Stimulated activated CD4-positive, alpha-beta T cell treated with anti-CD3 and anti-CD28 coated beads, Interleukin-12 subunit alpha, Interleukin-12 subunit beta, amount 100 ng/mL, for 24 hours (primary cell): Measurements from ENCODE around the gene ARID1B.

Experiments
- DNase-seq, 2 experiments: peaks; one replicate each; pipeline ENCODE4 v3.0.0-alpha.2; 2020; ENCODE audit warnings: low read depth in 2 of 2

Gene ARID1B

GRCh38 chr6:156850353-156850752 is 73.2 kb downstream of the ARID1B start:
- DNase-seq: no peak

- DNase-seq: no peak
Observed at GRCh38 chr6:156851454-156851921, 74.3 kb downstream of the ARID1B start.

DNA sequence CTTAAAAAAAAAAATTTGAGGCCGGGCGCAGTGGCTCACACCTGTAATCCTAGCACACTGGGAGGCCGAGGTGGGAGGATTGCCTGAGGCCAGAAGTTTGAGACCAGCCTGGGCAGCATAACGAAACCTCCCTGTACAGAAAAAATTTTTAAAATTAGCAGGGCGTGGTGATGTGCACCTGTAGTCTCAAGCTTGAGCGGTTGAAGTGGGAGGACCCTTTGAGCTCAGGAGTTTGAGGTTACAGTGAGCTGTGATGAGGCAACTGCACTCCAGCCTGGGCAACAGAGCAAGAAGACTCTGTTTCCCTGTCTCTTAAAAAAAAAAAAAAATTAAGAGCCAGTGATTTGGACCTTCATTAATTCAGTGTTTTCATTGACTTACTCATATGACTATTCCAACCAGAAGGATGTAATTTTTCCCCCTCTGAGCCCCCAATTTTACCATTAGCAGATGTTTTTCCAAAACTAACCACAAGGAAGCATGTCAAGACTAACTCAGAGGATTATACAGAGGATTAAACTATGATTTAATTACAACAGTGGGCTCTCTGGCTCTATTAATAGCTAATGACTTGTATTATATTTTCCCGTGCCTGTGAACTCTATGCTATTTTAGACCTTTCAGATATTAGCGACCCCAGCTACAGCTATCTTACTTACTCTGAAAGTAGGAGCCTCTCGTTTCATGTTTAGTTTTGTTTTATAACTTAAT is 75.1 kb downstream of the ARID1B start:
- DNase-seq: no peak

- DNase-seq: no peak
Observed at GRCh38 chr6:156852858-156853216, 75.7 kb downstream of the ARID1B start.

- no peak for DNase-seq
Observed at GRCh38 chr6:156853733-156854132, 76.6 kb downstream of the ARID1B start.

GRCh38 chr6:156854466-156855161 is 77.4 kb downstream of the ARID1B start:
- no peak for DNase-seq

GRCh38 chr6:156857573-156857972 is 80.4 kb downstream of the ARID1B start:
- DNase-seq: no peak

DNA sequence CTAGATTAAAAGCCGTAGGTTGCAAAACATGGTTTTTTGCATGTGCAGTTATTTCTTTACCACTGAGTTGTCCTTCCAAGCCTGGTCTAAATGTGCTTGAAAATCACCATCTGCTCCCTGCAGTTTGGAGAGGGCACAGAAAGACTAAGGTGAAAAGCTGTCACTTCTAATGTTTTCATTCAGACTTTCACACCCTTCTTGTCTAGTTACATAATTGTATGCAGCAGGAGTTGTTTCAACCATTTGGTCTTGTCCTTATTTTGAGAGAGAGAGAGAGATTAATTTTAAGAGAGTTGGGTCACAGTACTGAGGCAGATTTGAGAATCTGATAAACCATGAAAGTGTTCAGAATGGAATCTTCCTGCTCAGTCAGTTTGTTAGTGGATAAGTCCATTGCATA is 82.5 kb downstream of the ARID1B start:
- no peak for DNase-seq

GRCh38 chr6:156862711-156863110 is 85.5 kb downstream of the ARID1B start:
- DNase-seq: peak in 1 of 2 experiments; percentile 34

DNA sequence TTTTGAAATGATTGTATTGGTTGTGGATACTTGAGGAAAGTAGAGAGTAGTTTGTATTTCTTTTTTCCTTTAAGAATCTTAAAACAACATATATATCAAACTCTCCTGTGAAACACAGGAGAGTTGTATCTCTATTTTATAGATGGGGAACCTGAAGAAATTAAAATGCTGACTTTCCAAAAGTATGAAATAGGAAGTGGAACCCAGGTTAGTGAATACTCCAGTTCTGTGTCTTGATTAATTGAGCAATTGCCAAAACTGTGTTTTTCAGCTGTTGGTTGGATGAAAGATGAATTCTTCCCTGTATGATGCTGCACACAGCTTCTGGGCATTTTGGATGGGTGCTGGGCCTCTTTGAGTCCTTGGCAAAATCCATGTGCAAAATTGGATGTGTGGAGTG is 86.3 kb downstream of the ARID1B start:
- no peak for DNase-seq

DNA sequence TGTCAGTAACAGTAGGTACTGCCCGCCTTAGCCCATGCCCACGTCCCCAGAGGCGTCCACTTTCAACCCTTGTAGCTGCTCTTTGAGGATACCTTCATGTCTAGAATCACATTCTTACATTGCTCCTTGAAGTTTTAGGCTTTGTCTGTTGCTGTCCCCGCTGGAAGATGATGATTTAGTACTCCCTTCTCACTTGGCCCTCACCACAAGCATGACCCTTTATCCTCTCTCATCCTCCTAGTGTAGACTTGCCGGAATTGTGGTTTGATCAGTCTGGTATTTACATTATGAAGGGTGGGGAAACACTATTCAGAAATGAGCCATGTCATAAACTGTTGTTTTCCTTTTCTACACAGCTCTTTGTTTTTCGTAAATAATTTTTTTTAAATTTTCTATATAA is 87.4 kb downstream of the ARID1B start:
- no peak for DNase-seq

- DNase-seq: no peak
Observed at GRCh38 chr6:156865019-156865629, 87.9 kb downstream of the ARID1B start.

DNA sequence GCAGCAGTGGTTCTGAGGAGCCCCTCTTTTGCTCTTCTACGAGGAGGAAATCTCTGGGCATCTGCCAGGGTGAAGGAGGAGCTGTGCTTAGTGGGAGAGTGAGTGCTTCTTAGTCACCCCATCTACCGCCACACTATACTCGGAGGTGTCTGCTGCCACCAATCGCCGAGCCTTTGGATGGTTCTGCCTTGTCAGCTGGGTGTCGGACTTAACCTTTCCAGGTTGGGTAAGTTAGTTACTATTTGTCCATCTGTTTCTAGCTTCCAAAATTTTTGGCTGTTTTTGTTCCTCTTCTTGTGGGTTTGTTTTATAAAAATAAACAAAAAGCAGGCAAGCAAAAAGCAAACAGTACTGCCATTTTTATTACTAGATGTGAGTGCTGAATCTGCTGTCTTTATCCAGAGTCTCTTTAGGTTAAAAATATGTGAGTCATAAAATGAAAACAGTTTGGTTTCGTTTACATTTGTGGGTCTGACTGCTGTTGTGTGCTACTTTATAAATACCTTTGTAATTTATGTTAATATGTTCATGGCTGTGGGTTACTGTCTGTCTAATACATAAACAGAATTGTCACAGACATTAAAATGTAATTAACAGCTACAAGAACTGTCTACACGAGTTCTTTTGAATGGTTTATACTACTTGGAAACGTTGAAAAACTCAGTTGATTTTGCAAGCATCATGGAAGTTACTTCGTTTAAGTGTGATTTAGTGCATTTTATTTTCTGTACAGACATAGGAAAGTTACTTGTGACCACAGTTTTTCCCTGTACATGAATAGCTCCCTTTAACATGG is 89.2 kb downstream of the ARID1B start:
- DNase-seq: no peak

GRCh38 chr6:156867121-156867520 is 89.9 kb downstream of the ARID1B start:
- no peak for DNase-seq

- DNase-seq: no peak
Observed at GRCh38 chr6:156868385-156868784, 91.2 kb downstream of the ARID1B start.

- no peak for DNase-seq
Observed at GRCh38 chr6:156869980-156870398, 92.8 kb downstream of the ARID1B start.

DNA sequence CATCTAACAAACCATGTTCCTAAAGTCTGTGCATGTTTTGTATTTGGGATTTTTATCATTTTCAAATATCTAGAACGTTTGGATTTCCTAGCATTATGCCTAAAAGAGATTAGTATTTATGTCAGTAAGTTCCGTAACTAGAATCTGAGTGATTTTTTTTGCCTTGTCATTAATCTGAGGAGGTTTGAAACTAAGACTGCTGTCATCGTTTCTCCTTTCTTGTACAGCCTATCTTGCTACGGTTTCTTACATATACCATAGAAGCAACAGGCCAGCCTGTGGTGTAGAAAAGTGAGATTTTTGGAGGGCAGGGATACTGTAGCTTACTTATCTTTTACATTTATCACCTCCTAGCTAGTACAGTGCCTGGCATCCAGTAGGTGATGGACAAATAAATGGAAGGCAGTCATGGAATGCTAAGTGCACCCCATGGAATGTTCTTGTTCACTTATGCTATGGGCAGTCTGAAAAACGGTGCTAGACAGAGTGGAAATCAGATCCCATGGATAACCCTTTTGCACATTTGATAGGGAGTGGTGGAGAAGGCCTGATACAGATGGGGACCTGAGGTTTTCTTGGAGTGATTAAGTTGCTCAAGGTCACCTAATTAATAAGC is 93.9 kb downstream of the ARID1B start:
- no peak for DNase-seq

DNA sequence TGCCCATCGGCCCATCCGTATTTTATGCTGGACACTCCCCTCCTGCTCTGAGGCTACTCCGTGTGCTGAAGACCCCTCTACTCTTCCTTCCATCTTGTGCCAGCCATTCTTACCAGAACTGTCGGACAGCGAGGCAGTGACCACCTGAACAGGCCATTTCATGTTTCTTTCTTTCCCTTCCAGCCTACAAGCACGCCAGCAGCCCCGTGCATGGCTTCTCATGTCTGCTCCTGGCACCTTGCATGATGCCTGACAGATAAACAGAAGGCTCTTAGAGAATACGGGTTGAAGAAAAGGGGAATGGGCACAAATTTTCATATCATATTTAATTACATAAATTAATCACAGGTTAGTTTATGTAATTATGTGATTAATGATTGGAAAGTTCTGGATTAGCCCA is 95.7 kb downstream of the ARID1B start:
- no peak for DNase-seq

GRCh38 chr6:156873654-156874380 is 96.6 kb downstream of the ARID1B start:
- no peak for DNase-seq

DNA sequence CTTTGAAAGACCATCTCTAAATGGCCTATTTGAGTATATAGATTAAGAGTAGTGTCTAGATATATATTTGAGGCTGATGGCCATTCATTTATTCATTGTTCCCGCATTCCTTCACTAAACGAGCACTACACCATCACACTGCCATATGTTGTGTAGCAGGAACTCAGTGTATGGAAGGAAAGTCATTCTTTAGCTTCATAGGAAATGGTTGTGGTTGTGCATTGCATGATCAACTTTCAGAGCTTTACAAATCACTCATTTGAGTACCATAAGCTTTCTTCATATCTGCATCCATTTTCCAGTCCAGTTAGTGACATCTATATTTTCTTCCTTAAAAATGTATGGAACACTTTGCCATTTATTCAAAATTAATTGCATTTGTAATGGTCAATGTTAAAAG is 97.9 kb downstream of the ARID1B start:
- DNase-seq: no peak

DNA sequence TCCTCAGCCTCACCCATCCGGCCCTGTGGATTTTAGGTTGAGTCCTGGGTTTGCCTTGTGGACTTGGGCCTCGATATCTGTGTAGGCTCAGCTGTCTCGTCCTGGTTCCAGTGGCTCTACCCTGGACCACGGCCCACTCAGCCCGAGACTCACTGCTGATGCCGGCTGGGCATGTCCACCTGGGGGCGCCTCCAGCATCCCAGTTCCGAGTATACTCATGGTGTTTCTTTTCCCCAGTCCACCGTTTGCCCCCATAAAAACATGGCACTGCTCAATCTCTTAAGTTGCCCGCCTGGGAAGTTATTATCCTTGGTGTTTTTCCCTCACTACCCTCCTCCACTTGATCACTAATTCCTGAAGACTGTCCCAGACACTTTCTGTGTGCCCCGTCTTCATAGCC is 99.1 kb downstream of the ARID1B start:
- no peak for DNase-seq
